ENCODE data around the gene LMBRD2. TPM values are rescaled to one million over a fixed set of nuclear protein-coding genes. Genes with fewer than 3 reads are reported as not detected.

The LMBRD2 gene
- total RNA-seq, 1 experiment from 2014 or later = 15.2 TPM

- POLR2A ChIA-PET = no interaction called here
- no TSS peak for BruUV-seq (replicated peaks)
- H3K27ac Mint-ChIP-seq (ENCODE audit: unreplicated experiment) = no peak overlapping the region
Observed at GRCh38 chr5:36054647-36055046, 97.0 kb downstream of the LMBRD2 start.

GRCh38 chr5:36052538-36052937 is 99.1 kb downstream of the LMBRD2 start:
- intact Hi-C loops (cut with micrococcal nuclease; ENCODE audit: unreplicated experiment) = no loop called here
- no peaks in the 10 kb centered on the region for H3K36me3 Mint-ChIP-seq (ENCODE audit: insufficient read depth, unreplicated experiment)
- no peak for TF ChIP-seq CTCF (IDR thresholded peaks at IDR 0.05; ENCODE audit: insufficient read depth in 1 of 2, low read depth in 1 of 2, low read length in 1 of 2, severe bottlenecking in 1 of 2, unreplicated experiment in 1 of 2)
- no peaks in the 10 kb centered on the region for H3K9me3 ChIP-seq
- H3K4me3 ChIP-seq (ENCODE audit: low read depth, low read length) = no peak overlapping the region
- no peaks in the 10 kb centered on the region for H3K9me3 Mint-ChIP-seq (ENCODE audit: unreplicated experiment)
- no peaks in the 10 kb centered on the region for H3K36me3 ChIP-seq (ENCODE audit: control insufficient read depth, insufficient read depth, low read length)
- no peaks in the 10 kb centered on the region for H3K4me1 Mint-ChIP-seq (ENCODE audit: low read depth, unreplicated experiment)
- POLR2A ChIA-PET = no interaction called here
- no peaks in the 10 kb centered on the region; the same call in 1 of the 2 replicates for H3K27me3 ChIP-seq (replicated peaks; ENCODE audit: control insufficient read depth, insufficient read depth, low read length)
- H3K4me1 ChIP-seq = no peaks in the 10 kb centered on the region
- no peak overlapping the region for H3K4me3 Mint-ChIP-seq (ENCODE audit: unreplicated experiment)
- no peak overlapping the region for H3K27ac Mint-ChIP-seq (ENCODE audit: unreplicated experiment)
- peaks cover 21% of the 10 kb centered on the region for H3K27me3 Mint-ChIP-seq (ENCODE audit: insufficient read depth, unreplicated experiment)
- DNase-seq = no peak
- BruUV-seq (replicated peaks) = no TSS peak
- CTCF ChIA-PET = no interaction called here

More at GRCh38 chr5:36054647-36055046, 97.0 kb downstream of the LMBRD2 start:
- CTCF ChIA-PET = interaction anchor here (0.6 to 0.9 kb wide), 2 partner anchors 24 to 145 kb away, joined by 3 read pairs; no protein-coding TSS in a partner anchor
- Mint-ChIP-seq H3K4me3 (ENCODE audit: unreplicated experiment) (no peak overlapping the region), H3K9me3 (ENCODE audit: unreplicated experiment) (no peaks in the 10 kb centered on the region), H3K4me1 (ENCODE audit: low read depth, unreplicated experiment) (peaks cover 9% of the 10 kb centered on the region), H3K27me3 (ENCODE audit: insufficient read depth, unreplicated experiment) (peaks cover 21% of the 10 kb centered on the region), H3K36me3 (ENCODE audit: insufficient read depth, unreplicated experiment) (no peaks in the 10 kb centered on the region)
- DNase-seq = no peak
- intact Hi-C loops (cut with micrococcal nuclease; ENCODE audit: unreplicated experiment) = no loop called here
- H3K4me3 ChIP-seq (ENCODE audit: low read depth, low read length) = no peak overlapping the region
- TF ChIP-seq CTCF (IDR thresholded peaks at IDR 0.05; ENCODE audit: insufficient read depth in 1 of 2, low read depth in 1 of 2, low read length in 1 of 2, severe bottlenecking in 1 of 2, unreplicated experiment in 1 of 2) = no peak
- H3K9me3 ChIP-seq = no peaks in the 10 kb centered on the region
- H3K4me1 ChIP-seq = no peaks in the 10 kb centered on the region
- H3K36me3 ChIP-seq (ENCODE audit: control insufficient read depth, insufficient read depth, low read length) = no peaks in the 10 kb centered on the region
- no peaks in the 10 kb centered on the region; the same call in 1 of the 2 replicates for H3K27me3 ChIP-seq (replicated peaks; ENCODE audit: control insufficient read depth, insufficient read depth, low read length)

GRCh38 chr5:36049949-36050348 is 101.7 kb downstream of the LMBRD2 start:
- POLR2A ChIA-PET = no interaction called here
- TF ChIP-seq CTCF (IDR thresholded peaks at IDR 0.05; ENCODE audit: insufficient read depth in 1 of 2, low read depth in 1 of 2, low read length in 1 of 2, severe bottlenecking in 1 of 2, unreplicated experiment in 1 of 2) = no peak

More at GRCh38 chr5:36049949-36050348, 101.7 kb downstream of the LMBRD2 start:
- Histone ChIP-seq H3K4me3 (ENCODE audit: low read depth, low read length) (no peak overlapping the region), H3K36me3 (ENCODE audit: control insufficient read depth, insufficient read depth, low read length) (no peaks in the 10 kb centered on the region), H3K9me3 (no peaks in the 10 kb centered on the region), H3K27me3 (replicated peaks; ENCODE audit: control insufficient read depth, insufficient read depth, low read length) (no peaks in the 10 kb centered on the region), H3K4me1 (no peaks in the 10 kb centered on the region)
- DNase-seq = no peak
- Mint-ChIP-seq H3K36me3 (ENCODE audit: insufficient read depth, unreplicated experiment) (no peaks in the 10 kb centered on the region), H3K27me3 (ENCODE audit: insufficient read depth, unreplicated experiment) (peaks cover 12% of the 10 kb centered on the region), H3K4me1 (ENCODE audit: low read depth, unreplicated experiment) (no peaks in the 10 kb centered on the region), H3K9me3 (ENCODE audit: unreplicated experiment) (no peaks in the 10 kb centered on the region), H3K4me3 (ENCODE audit: unreplicated experiment) (no peak overlapping the region), H3K27ac (ENCODE audit: unreplicated experiment) (no peak overlapping the region)
- no TSS peak for BruUV-seq (replicated peaks)
- CTCF ChIA-PET = no interaction called here
- intact Hi-C loops (cut with micrococcal nuclease; ENCODE audit: unreplicated experiment) = no loop called here

Small RNAs within 50 kb of the gene (microRNA-seq; reads per million reads assigned to microRNA genes)
- 4.8 reads per million, percentile 33 among the genes with 10 or more reads in this experiment for gene MIR580

Other genes starting within 250 kb of the LMBRD2 start
- gene CAPSL, start 213.3 kb downstream of the LMBRD2 start, total RNA-seq (2022) = not detected in 2 replicates
- not detected in 2 replicates for gene UGT3A1, start 160.5 kb downstream of the LMBRD2 start, total RNA-seq (2022)
- gene UGT3A2, start 85.0 kb downstream of the LMBRD2 start, total RNA-seq (2022) = not detected in 2 replicates
- 192 and 230 TPM in 2 replicates for gene SKP2, start 224 bp upstream of the LMBRD2 start, total RNA-seq (2022)
- 71.6 and 79.4 TPM in 2 replicates for gene NADK2, start 90.0 kb upstream of the LMBRD2 start, total RNA-seq (2022)
- 0.20 TPM in 1 of 2 replicates, not detected in the other for gene RANBP3L, start 150.0 kb upstream of the LMBRD2 start, total RNA-seq (2022)

Measured in Caco-2 (cell line).